Adipocyte (in vitro differentiated cells): Measurements from ENCODE around the gene TERT.
"Not testable (repeated sequence)": the region's sequence is repeated elsewhere in the genome, so short reads cannot be mapped to it uniquely, and the experiment has no call there.

Experiments used
- DNase-seq: peaks from one replicate; pipeline ENCODE4 v3.0.0-alpha.2; 2015; ENCODE audit warnings: low read depth
- H3K27me3 ChIP-seq: replicated peaks from 2 replicates; pipeline ENCODE4 v1.7.0; 2013; ENCODE audit warnings: mild to moderate bottlenecking, low read length, moderate library complexity; ENCODE audit not compliant: control insufficient read depth, insufficient read depth
- H3K36me3 ChIP-seq: 2 replicates; pipeline ENCODE4 v1.7.0; 2013; ENCODE audit warnings: low read length, mild to moderate bottlenecking, moderate library complexity; ENCODE audit not compliant: control insufficient read depth, insufficient read depth, severe bottlenecking
- H3K4me1 ChIP-seq: 2 replicates; pipeline ENCODE4 v1.7.0; 2013; ENCODE audit warnings: mild to moderate bottlenecking, low read length, moderate library complexity; ENCODE audit not compliant: control insufficient read depth, insufficient read depth
- H3K4me3 ChIP-seq: 2 replicates; pipeline ENCODE4 v1.7.0; 2013; ENCODE audit warnings: mild to moderate bottlenecking, low read length, moderate library complexity
- H3K9ac ChIP-seq: 2 replicates; pipeline ENCODE4 v1.7.0; 2013; ENCODE audit warnings: mild to moderate bottlenecking, low read length, moderate library complexity
- H3K9me3 ChIP-seq: 2 replicates; pipeline ENCODE4 v1.7.0; 2013; ENCODE audit warnings: mild to moderate bottlenecking, low read length, moderate library complexity; ENCODE audit not compliant: control insufficient read depth

TERT gene

GRCh38 chr5:1337489-1338195 is 42.8 kb upstream of the TERT start:
- no peaks in the 10 kb centered on the region for H3K4me1 ChIP-seq
- H3K27me3 ChIP-seq, result no peaks in the 10 kb centered on the region
- no peak overlapping the region for H3K9ac ChIP-seq
- no peak overlapping the region for H3K4me3 ChIP-seq
- no peak for DNase-seq
- H3K36me3 ChIP-seq, result peaks cover 91% of the 10 kb centered on the region
- no peaks in the 10 kb centered on the region for H3K9me3 ChIP-seq

- no peaks in the 10 kb centered on the region for H3K9me3 ChIP-seq
- H3K4me1 ChIP-seq, result no peaks in the 10 kb centered on the region
- H3K27me3 ChIP-seq, result no peaks in the 10 kb centered on the region
- H3K4me3 ChIP-seq, result no peak overlapping the region
- peaks cover 91% of the 10 kb centered on the region for H3K36me3 ChIP-seq
- no peak overlapping the region for H3K9ac ChIP-seq
- no peak for DNase-seq
Measured at GRCh38 chr5:1336749-1337488, 42.1 kb upstream of the TERT start.

GRCh38 chr5:1336106-1336561 is 41.3 kb upstream of the TERT start:
- no peak overlapping the region for H3K9ac ChIP-seq
- H3K4me1 ChIP-seq, result no peaks in the 10 kb centered on the region
- no peaks in the 10 kb centered on the region for H3K9me3 ChIP-seq
- no peak overlapping the region for H3K4me3 ChIP-seq
- H3K36me3 ChIP-seq, result peaks cover 91% of the 10 kb centered on the region
- DNase-seq, result no peak
- no peaks in the 10 kb centered on the region for H3K27me3 ChIP-seq

GRCh38 chr5:1335540-1336095 is 40.8 kb upstream of the TERT start:
- H3K27me3 ChIP-seq, result no peaks in the 10 kb centered on the region
- peaks cover 88% of the 10 kb centered on the region for H3K36me3 ChIP-seq
- no peak for DNase-seq

GRCh38 chr5:1334831-1335539 is 40.1 kb upstream of the TERT start:
- Histone ChIP-seq H3K9ac (no peak overlapping the region), H3K36me3 (peaks cover 88% of the 10 kb centered on the region)

More at GRCh38 chr5:1335540-1336095, 40.8 kb upstream of the TERT start:
- no peak overlapping the region for H3K9ac ChIP-seq
- no peaks in the 10 kb centered on the region for H3K4me1 ChIP-seq
- H3K9me3 ChIP-seq, result no peaks in the 10 kb centered on the region
- H3K4me3 ChIP-seq, result no peak overlapping the region

GRCh38 chr5:1333986-1334385 is 39.1 kb upstream of the TERT start:
- Histone ChIP-seq H3K9ac (no peak overlapping the region), H3K4me1 (peaks cover 2% of the 10 kb centered on the region), H3K9me3 (peaks cover under 1% of the 10 kb centered on the region), H3K4me3 (no peak overlapping the region), H3K27me3 (no peaks in the 10 kb centered on the region), H3K36me3 (peaks cover 86% of the 10 kb centered on the region)
- no peak for DNase-seq

More at GRCh38 chr5:1334831-1335539, 40.1 kb upstream of the TERT start:
- DNase-seq, result no peak
- no peaks in the 10 kb centered on the region for H3K4me1 ChIP-seq
- no peaks in the 10 kb centered on the region for H3K9me3 ChIP-seq
- no peaks in the 10 kb centered on the region for H3K27me3 ChIP-seq
- H3K4me3 ChIP-seq, result no peak overlapping the region

- peaks cover 79% of the 10 kb centered on the region for H3K36me3 ChIP-seq
- not testable (repeated sequence) for H3K9ac ChIP-seq, DNase-seq, H3K27me3 ChIP-seq, H3K4me1 ChIP-seq, H3K4me3 ChIP-seq, H3K9me3 ChIP-seq
Measured at GRCh38 chr5:1333286-1333685, 38.4 kb upstream of the TERT start.

- no peak overlapping the region for H3K4me3 ChIP-seq
- no peak for DNase-seq
- H3K27me3 ChIP-seq, result no peaks in the 10 kb centered on the region
- peaks cover 71% of the 10 kb centered on the region for H3K36me3 ChIP-seq
- H3K9me3 ChIP-seq, result peaks cover 9% of the 10 kb centered on the region
- no peak overlapping the region for H3K9ac ChIP-seq
- H3K4me1 ChIP-seq, result peaks cover 11% of the 10 kb centered on the region
Measured at GRCh38 chr5:1332461-1333001, 37.7 kb upstream of the TERT start.

- Histone ChIP-seq H3K27me3 (no peaks in the 10 kb centered on the region), H3K4me3 (no peak overlapping the region), H3K9ac (no peak overlapping the region), H3K9me3 (peaks cover 9% of the 10 kb centered on the region), H3K36me3 (peaks cover 65% of the 10 kb centered on the region), H3K4me1 (peaks cover 11% of the 10 kb centered on the region)
- no peak for DNase-seq
Measured at GRCh38 chr5:1331861-1332405, 37.1 kb upstream of the TERT start.

GRCh38 chr5:1330847-1331831 is 36.3 kb upstream of the TERT start:
- peaks cover 17% of the 10 kb centered on the region for H3K4me1 ChIP-seq
- H3K36me3 ChIP-seq, result peaks cover 57% of the 10 kb centered on the region
- H3K27me3 ChIP-seq, result no peaks in the 10 kb centered on the region
- H3K9me3 ChIP-seq, result peaks cover 9% of the 10 kb centered on the region
- H3K9ac ChIP-seq, result no peak overlapping the region
- no peak for DNase-seq
- no peak overlapping the region for H3K4me3 ChIP-seq
